Measurements from ENCODE around the gene FBXO5. TPM values are rescaled to one million over a fixed set of nuclear protein-coding genes. Genes with fewer than 3 reads are reported as not detected.

Gene FBXO5
- total and polyA plus RNA-seq, 9 of the 15 experiments (the other 6 are each of a cell fraction or from before 2014, with no cell fraction given) = 17.8 to 89.3 (median 62.9) TPM

GRCh38 chr6:153002613-153003365 lies 19.9 kb upstream of the FBXO5 start, which contains the start of gene MTRF1L (continued):
- TF ChIP-seq, protein P1, sequence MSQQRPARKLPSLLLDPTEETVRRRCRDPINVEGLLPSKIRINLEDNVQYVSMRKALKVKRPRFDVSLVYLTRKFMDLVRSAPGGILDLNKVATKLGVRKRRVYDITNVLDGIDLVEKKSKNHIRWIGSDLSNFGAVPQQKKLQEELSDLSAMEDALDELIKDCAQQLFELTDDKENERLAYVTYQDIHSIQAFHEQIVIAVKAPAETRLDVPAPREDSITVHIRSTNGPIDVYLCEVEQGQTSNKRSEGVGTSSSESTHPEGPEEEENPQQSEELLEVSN (IDR thresholded peaks at IDR 0.05; ENCODE audit: borderline replicate concordance in 1 of 2, extremely low read depth in 1 of 2, insufficient read depth in 1 of 2, insufficient read length in 1 of 2, low read depth in 1 of 2, low read length in 1 of 2, poor library complexity in 1 of 2, severe bottlenecking in 1 of 2) = peak; percentile 61 to 84
- TF ChIP-seq KLF10 (CRISPR knock-in tag; IDR thresholded peaks at IDR 0.05) (no peak), ZNF12 (CRISPR knock-in tag; IDR thresholded peaks at IDR 0.05) (no peak), TRIM24 (IDR thresholded peaks at IDR 0.05) (peak in 1 of 2 experiments; percentile 45; a peak in 1 of 4 replicates), ZBTB1 (CRISPR knock-in tag; IDR thresholded peaks at IDR 0.05; ENCODE audit: borderline replicate concordance, low read depth) (no peak), NEUROD1 (IDR thresholded peaks at IDR 0.05; ENCODE audit: borderline replicate concordance, low read depth, low read length, partially characterized antibody) (peak; percentile 38), STAT5A (IDR thresholded peaks at IDR 0.05; ENCODE audit: borderline replicate concordance, low read length) (no peak), SUPT5H (IDR thresholded peaks at IDR 0.05) (peak; percentile 86), ZNF644 (tag; IDR thresholded peaks at IDR 0.05; ENCODE audit: low read depth) (0 out of 2 replicates have a peak, but pooled peaks have one; percentile 25), FOXP1 (CRISPR knock-in tag; IDR thresholded peaks at IDR 0.05) (no peak; the same call in 1 of the 2 replicates), FOXA1 (IDR thresholded peaks at IDR 0.05; ENCODE audit: borderline replicate concordance) (no peak), IRF2 (CRISPR knock-in tag; IDR thresholded peaks at IDR 0.05) (no peak), MTF1 (CRISPR knock-in tag; IDR thresholded peaks at IDR 0.05; ENCODE audit: borderline replicate concordance) (no peak), TSC22D4 (tag; IDR thresholded peaks at IDR 0.05) (no peak), RBFOX2 (IDR thresholded peaks at IDR 0.05; ENCODE audit: low read depth, low read length) (peak; percentile 93), POLR2A (conservative IDR thresholded peaks at IDR 0.05) (peak; percentile 89), RFX5 (IDR thresholded peaks at IDR 0.05; ENCODE audit: low read depth, low read length) (no peak), TEAD4 (IDR thresholded peaks at IDR 0.05; ENCODE audit: low read length) (no peak), TEAD4 (CRISPR knock-in tag; IDR thresholded peaks at IDR 0.05; ENCODE audit: borderline replicate concordance) (no peak), ARID2 (IDR thresholded peaks at IDR 0.05) (0 out of 2 replicates have a peak, but pooled peaks have one; percentile 26), RBM22 (IDR thresholded peaks at IDR 0.05; ENCODE audit: low read depth, low read length, poor library complexity, severe bottlenecking) (peak; percentile 27), SP1 (CRISPR knock-in tag; IDR thresholded peaks at IDR 0.05) (peak; percentile 77)
- TF ChIP-seq, protein P2, sequence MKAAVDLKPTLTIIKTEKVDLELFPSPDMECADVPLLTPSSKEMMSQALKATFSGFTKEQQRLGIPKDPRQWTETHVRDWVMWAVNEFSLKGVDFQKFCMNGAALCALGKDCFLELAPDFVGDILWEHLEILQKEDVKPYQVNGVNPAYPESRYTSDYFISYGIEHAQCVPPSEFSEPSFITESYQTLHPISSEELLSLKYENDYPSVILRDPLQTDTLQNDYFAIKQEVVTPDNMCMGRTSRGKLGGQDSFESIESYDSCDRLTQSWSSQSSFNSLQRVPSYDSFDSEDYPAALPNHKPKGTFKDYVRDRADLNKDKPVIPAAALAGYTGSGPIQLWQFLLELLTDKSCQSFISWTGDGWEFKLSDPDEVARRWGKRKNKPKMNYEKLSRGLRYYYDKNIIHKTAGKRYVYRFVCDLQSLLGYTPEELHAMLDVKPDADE (conservative IDR thresholded peaks at IDR 0.05; ENCODE audit: control insufficient read depth, low read depth, low read length) = 0 out of 2 replicates have a peak, but pooled peaks have one; percentile 61
- TF ChIP-seq, protein P3, sequence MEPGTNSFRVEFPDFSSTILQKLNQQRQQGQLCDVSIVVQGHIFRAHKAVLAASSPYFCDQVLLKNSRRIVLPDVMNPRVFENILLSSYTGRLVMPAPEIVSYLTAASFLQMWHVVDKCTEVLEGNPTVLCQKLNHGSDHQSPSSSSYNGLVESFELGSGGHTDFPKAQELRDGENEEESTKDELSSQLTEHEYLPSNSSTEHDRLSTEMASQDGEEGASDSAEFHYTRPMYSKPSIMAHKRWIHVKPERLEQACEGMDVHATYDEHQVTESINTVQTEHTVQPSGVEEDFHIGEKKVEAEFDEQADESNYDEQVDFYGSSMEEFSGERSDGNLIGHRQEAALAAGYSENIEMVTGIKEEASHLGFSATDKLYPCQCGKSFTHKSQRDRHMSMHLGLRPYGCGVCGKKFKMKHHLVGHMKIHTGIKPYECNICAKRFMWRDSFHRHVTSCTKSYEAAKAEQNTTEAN (CRISPR knock-in tag; IDR thresholded peaks at IDR 0.05) = no peak
